IMR-90 (cell line): ENCODE data around the gene ACAP1. TPM values are rescaled to one million over a fixed set of nuclear protein-coding genes. Genes with fewer than 3 reads are reported as not detected.

Experiments
- ATAC-seq: fragments of 200-7000 bp; cut with Tn5 transposase; 2 replicates; pipeline ENCODE4 v1.9.1; 2020; ENCODE audit warnings: low read depth, mild to moderate bottlenecking, moderate library complexity
- BruUV-seq: library from RNA; stranded (reverse); fragments of 400-500 nt; replicated peaks from 2 replicates; lab custom pipeline; 2021; lab: Mats Ljungman, UMichigan
- CTCF ChIA-PET: fragments of 300-600 bp; formaldehyde crosslinking; extraction: SDS; loops from one replicate; lab custom pipeline; 2021; ENCODE audit warnings: antibody characterized with exemption; lab: Yijun Ruan, JAX
- POLR2A ChIA-PET: fragments of 300-600 bp; sonication (Branson Sonifier 250); formaldehyde crosslinking; loops from one replicate; lab custom pipeline; 2022; ENCODE audit warnings: antibody characterized with exemption; ENCODE audit not compliant: unreplicated experiment; lab: Charles Lee
- DNase-seq: peaks from one replicate; pipeline ENCODE4 v3.0.0; 2013
- H2AFZ ChIP-seq: replicated peaks from 2 replicates; pipeline ENCODE3; 2013; ENCODE audit warnings: low read length, mild to moderate bottlenecking; ENCODE audit not compliant: poor library complexity
- H2AK5ac ChIP-seq: 2 replicates; pipeline ENCODE4 v1.6.1; 2013; ENCODE audit warnings: low read depth, low read length, inconsistent platforms
- H2AK9ac ChIP-seq: replicated peaks from 2 replicates; pipeline ENCODE3; 2013; ENCODE audit warnings: mild to moderate bottlenecking, low read depth, low read length, moderate library complexity; ENCODE audit not compliant: poor library complexity
- H2BK120ac ChIP-seq: 2 replicates; pipeline ENCODE4 v1.6.1; 2013; ENCODE audit warnings: low read depth, low read length, inconsistent platforms
- H2BK15ac ChIP-seq: 3 replicates; pipeline ENCODE4 v1.6.1; 2013; ENCODE audit warnings: low read depth, low read length, inconsistent platforms
- H2BK20ac ChIP-seq: 2 replicates; pipeline ENCODE4 v1.6.1; 2013; ENCODE audit warnings: low read depth, mild to moderate bottlenecking, inconsistent platforms, low read length, moderate library complexity
- H2BK5ac ChIP-seq: 2 replicates; pipeline ENCODE4 v1.6.1; 2013; ENCODE audit warnings: mild to moderate bottlenecking, low read depth, low read length, inconsistent platforms; ENCODE audit not compliant: poor library complexity, severe bottlenecking
- H3K14ac ChIP-seq: replicated peaks from 2 replicates; pipeline ENCODE4 v1.6.1; 2013; ENCODE audit warnings: low read depth, low read length, inconsistent platforms
- H3K18ac ChIP-seq: 2 replicates; pipeline ENCODE4 v1.6.1; 2013; ENCODE audit warnings: low read depth, low read length, control low read depth
- H3K23ac ChIP-seq: 2 replicates; pipeline ENCODE4 v1.6.1; 2013; ENCODE audit warnings: low read depth, low read length, inconsistent platforms
- H3K27ac ChIP-seq: 2 replicates; pipeline ENCODE4 v1.5.1; 2013; ENCODE audit warnings: mild to moderate bottlenecking, control low read depth, low read length; ENCODE audit not compliant: insufficient read depth
- H3K27me3 ChIP-seq: 2 replicates; pipeline ENCODE4 v1.6.1; 2013; ENCODE audit warnings: low read length; ENCODE audit not compliant: control insufficient read depth, insufficient read depth
- H3K36me3 ChIP-seq: 2 replicates; pipeline ENCODE4 v1.6.1; 2013; ENCODE audit warnings: low read length, mixed read lengths; ENCODE audit not compliant: control insufficient read depth, insufficient read depth
- H3K4ac ChIP-seq: 2 replicates; pipeline ENCODE4 v1.6.1; 2013; ENCODE audit warnings: low read depth, low read length, inconsistent platforms
- H3K4me1 ChIP-seq: 2 replicates; pipeline ENCODE4 v1.6.1; 2013; ENCODE audit warnings: low read length, mixed read lengths; ENCODE audit not compliant: control insufficient read depth, insufficient read depth
- H3K4me2 ChIP-seq: 2 replicates; pipeline ENCODE4 v1.6.1; 2013; ENCODE audit warnings: low read depth, mild to moderate bottlenecking, control low read depth, low read length, moderate library complexity
- H3K4me3 ChIP-seq: 2 replicates; pipeline ENCODE4 v1.5.1; 2013; ENCODE audit warnings: low read depth, mild to moderate bottlenecking, control low read depth, low read length, moderate library complexity; ENCODE audit not compliant: insufficient read depth
- H3K56ac ChIP-seq: 2 replicates; pipeline ENCODE4 v1.6.1; 2013; ENCODE audit warnings: low read length, inconsistent platforms; ENCODE audit not compliant: insufficient read depth; ENCODE audit errors: extremely low read depth
- H3K79me1 ChIP-seq, 2 experiments: 2 replicates each; pipeline ENCODE4 v1.6.1; 2013; ENCODE audit warnings: low read length in 2 of 2, inconsistent platforms in 1 of 2, low read depth in 1 of 2
- H3K9ac ChIP-seq: 2 replicates; pipeline ENCODE4 v1.6.1; 2013; ENCODE audit warnings: low read depth, low read length, control low read depth
- H3K9me1 ChIP-seq: 2 replicates; pipeline ENCODE4 v1.6.1; 2013; ENCODE audit warnings: low read length, inconsistent platforms; ENCODE audit not compliant: insufficient read depth
- H3K9me3 ChIP-seq: 2 replicates; pipeline ENCODE4 v1.6.1; 2013; ENCODE audit warnings: low read length; ENCODE audit not compliant: control insufficient read depth, insufficient read depth
- H4K20me1 ChIP-seq: 2 replicates; pipeline ENCODE4 v1.6.1; 2013; ENCODE audit warnings: low read length, inconsistent platforms; ENCODE audit not compliant: insufficient read depth
- H4K5ac ChIP-seq: 2 replicates; pipeline ENCODE4 v1.6.1; 2013; ENCODE audit warnings: mild to moderate bottlenecking, low read depth, low read length, control low read depth
- H4K8ac ChIP-seq, 2 experiments: 2 replicates each; pipeline ENCODE4 v1.6.1; 2013; ENCODE audit warnings: low read depth in 2 of 2, low read length in 2 of 2, control low read depth in 1 of 2, inconsistent platforms in 1 of 2
- H4K91ac ChIP-seq: 2 replicates; pipeline ENCODE4 v1.6.1; 2013; ENCODE audit warnings: low read depth, low read length, inconsistent platforms; ENCODE audit not compliant: insufficient read depth
- BHLHE40 ChIP-seq: fragments of 150-350 bp; IDR thresholded peaks from 2 replicates; pipeline ENCODE4 v1.6.1; 2016; ENCODE audit warnings: mild to moderate bottlenecking, low read depth, low read length
- CEBPB ChIP-seq: IDR thresholded peaks from 2 replicates; pipeline ENCODE4 v1.6.1; 2012; ENCODE audit warnings: low read depth, low read length, improper control_type of control experiment
- CHD1 ChIP-seq: IDR thresholded peaks from 2 replicates; pipeline ENCODE4 v1.6.1; 2012; ENCODE audit warnings: low read depth, low read length, improper control_type of control experiment
- CTCF ChIP-seq: conservative IDR thresholded peaks from 2 replicates; pipeline ENCODE4 v1.5.1; 2012; ENCODE audit warnings: mild to moderate bottlenecking, low read depth, low read length, improper control_type of control experiment
- ELK1 ChIP-seq: fragments of 150-350 bp; IDR thresholded peaks from 2 replicates; pipeline ENCODE4 v1.6.1; 2016; ENCODE audit warnings: low read depth, mild to moderate bottlenecking, low read length, moderate library complexity, borderline replicate concordance
- FOS ChIP-seq: fragments of 150-350 bp; IDR thresholded peaks from 2 replicates; pipeline ENCODE4 v1.6.1; 2016; ENCODE audit warnings: low read depth, low read length
- MAFK ChIP-seq: IDR thresholded peaks from 2 replicates; pipeline ENCODE4 v1.6.1; 2012; ENCODE audit warnings: low read depth, low read length, improper control_type of control experiment
- MAZ ChIP-seq: IDR thresholded peaks from 2 replicates; pipeline ENCODE4 v1.6.1; 2012; ENCODE audit warnings: low read depth, mild to moderate bottlenecking, low read length, improper control_type of control experiment, moderate library complexity, borderline replicate concordance
- MXI1 ChIP-seq: IDR thresholded peaks from 2 replicates; pipeline ENCODE4 v1.6.1; 2012; ENCODE audit warnings: low read depth, mild to moderate bottlenecking, low read length, moderate library complexity, borderline replicate concordance
- NFE2L2 ChIP-seq: fragments of 150-350 bp; IDR thresholded peaks from 2 replicates; pipeline ENCODE4 v1.6.1; 2016; ENCODE audit warnings: low read depth, mild to moderate bottlenecking, low read length
- POLR2A ChIP-seq: IDR thresholded peaks from 2 replicates; pipeline ENCODE4 v1.6.1; 2012; ENCODE audit warnings: mild to moderate bottlenecking, low read depth, low read length
- RAD21 ChIP-seq: IDR thresholded peaks from 2 replicates; pipeline ENCODE4 v1.6.1; 2012; ENCODE audit warnings: low read length, improper control_type of control experiment
- RCOR1 ChIP-seq: IDR thresholded peaks from 2 replicates; pipeline ENCODE4 v1.6.1; 2012; ENCODE audit warnings: mild to moderate bottlenecking, low read length, improper control_type of control experiment; ENCODE audit not compliant: insufficient replicate concordance
- RFX5 ChIP-seq: IDR thresholded peaks from 2 replicates; pipeline ENCODE4 v1.8.0; 2012; ENCODE audit warnings: low read depth, mild to moderate bottlenecking, low read length, moderate library complexity
- SMC3 ChIP-seq: fragments of 150-350 bp; IDR thresholded peaks from 2 replicates; pipeline ENCODE4 v1.6.1; 2016; ENCODE audit warnings: low read depth, mild to moderate bottlenecking, antibody characterized with exemption, low read length, moderate library complexity
- USF2 ChIP-seq: fragments of 150-350 bp; IDR thresholded peaks from 2 replicates; pipeline ENCODE4 v1.6.1; 2017; ENCODE audit warnings: mild to moderate bottlenecking, antibody characterized with exemption, low read length, low read depth
- WGBS, 2 experiments: methylation state at CpG; one replicate each; pipeline versions ENCODE4 v1.1.5 to v1.1.7; 2013; ENCODE audit warnings: missing lambda C conversion rate in 2 of 2; ENCODE audit not compliant: insufficient read length in 1 of 2; ENCODE audit errors: extremely low coverage in 2 of 2; 5-methylcytosine and 5-hydroxymethylcytosine counted together
- dilution Hi-C: fragments of 300-500 bp; cut with HindIII; formaldehyde crosslinking; loops from one replicate; pipeline ENCODE4 v1.14.3; 2018; ENCODE audit warnings: low sequenced_read_pairs; ENCODE audit not compliant: unreplicated experiment
- in situ Hi-C: fragments of 300-500 bp; cut with MboI; formaldehyde crosslinking; loops from 3 replicates; pipeline ENCODE4 v1.14.3; 2019; ENCODE audit warnings: low sequenced_read_pairs, inconsistent platforms, mixed read lengths
- intact Hi-C: fragments of 100-400 bp; cut with micrococcal nuclease; formaldehyde crosslinking; loops from 2 replicates; pipeline ENCODE4 v1.10.0; 2022
- polyA plus RNA-seq, 3 experiments: library from polyadenylated mRNA; depleted of rRNA; stranded (reverse); fragments of >200 nt; gene quantifications; 2 replicates each; pipeline ENCODE4 v1.2.3, GENCODE V29; 2012; ENCODE audit warnings: low replicate concordance in 1 of 3
- total RNA-seq: library from RNA; depleted of rRNA; stranded (reverse); fragments of >200 nt; gene quantifications from 2 replicates; pipeline ENCODE4 v1.2.3, GENCODE V29; 2012

The ACAP1 gene
- total and polyA plus RNA-seq, 2 of the 4 experiments (the other 2 are of a cell fraction): under 0.01 to 2.1 TPM

- peak within 1 kb of the TSS in 1 of 2 experiments; percentile 66; a peak in 2 of 4 replicates for H4K8ac ChIP-seq
- CTCF ChIA-PET: interaction anchor here (0.9 to 4.1 kb wide), 2 partner anchors 17 to 206 kb away, joined by 3 to 19 read pairs; partner anchors contain the start of gene SENP3
- H2BK5ac ChIP-seq: peak within 1 kb of the TSS; percentile 38
- H3K56ac ChIP-seq: no peak within 1 kb of the TSS
- no peak for DNase-seq
- no peak within 1 kb of the TSS for H3K18ac ChIP-seq
- no peak for TF ChIP-seq BHLHE40
- no peak for TF ChIP-seq CHD1
- TF ChIP-seq NFE2L2: no peak
- no peak for TF ChIP-seq CEBPB
- no peak for TF ChIP-seq SMC3
- TF ChIP-seq POLR2A: no peak
- no peak for TF ChIP-seq MAZ
- no peak for TF ChIP-seq MAFK
- TF ChIP-seq USF2: no peak
- TF ChIP-seq RCOR1: no peak
- TF ChIP-seq CTCF: no peak
- no peak for TF ChIP-seq MXI1
- no peak for TF ChIP-seq RAD21
- TF ChIP-seq RFX5: no peak
- TF ChIP-seq ELK1: no peak
- TF ChIP-seq FOS: no peak
- ATAC-seq: no peak
- 0 out of 2 replicates have a peak within 1 kb of the TSS, but pooled peaks have one; percentile 26 for H4K5ac ChIP-seq
- peak within 1 kb of the TSS; percentile 18; the same call in 1 of the 2 replicates for H3K9ac ChIP-seq
- 34% methylated on average over 5 of the region's 10 CpGs; no CpG with 5 or more reads in 1 of the 2 experiments for WGBS, 2 experiments
- H3K79me1 ChIP-seq: peaks cover 20 to 47% of the 10 kb centered on the region in 2 experiments; a peak in 3 of 4 replicates
- peak within 1 kb of the TSS; percentile 83 for H2AFZ ChIP-seq
- no peaks in the 10 kb centered on the region for H3K36me3 ChIP-seq
- H3K4ac ChIP-seq: peak within 1 kb of the TSS; percentile 55
- no peaks in the 10 kb centered on the region for H3K9me3 ChIP-seq
- POLR2A ChIA-PET: no interaction called here
- BruUV-seq: no TSS peak
- peak within 1 kb of the TSS; percentile 21; the same call in 1 of the 3 replicates for H2BK15ac ChIP-seq
- H3K14ac ChIP-seq: peak within 1 kb of the TSS; percentile 55
- no peak within 1 kb of the TSS for H3K4me3 ChIP-seq
- dilution Hi-C loops (no loop called here), in situ Hi-C loops (loop anchor here (5.0 to 10.0 kb wide), 2 partner anchors 37 to 200 kb away; partner anchors contain the start of genes PLSCR3 and TNFSF13), intact Hi-C loops (no loop called here)
- peaks cover 18% of the 10 kb centered on the region for H4K20me1 ChIP-seq
- peak within 1 kb of the TSS; percentile 94 for H2AK5ac ChIP-seq
- H3K27ac ChIP-seq: peak within 1 kb of the TSS; percentile 17; the same call in 1 of the 2 replicates
- H3K9me1 ChIP-seq: peaks cover 21% of the 10 kb centered on the region
- peaks cover 32% of the 10 kb centered on the region for H3K4me1 ChIP-seq
- no peaks in the 10 kb centered on the region for H3K27me3 ChIP-seq
- H2BK20ac ChIP-seq: peak within 1 kb of the TSS; percentile 58
- H2AK9ac ChIP-seq: peak within 1 kb of the TSS; percentile 91
- H3K23ac ChIP-seq: peak within 1 kb of the TSS; percentile 83
- H2BK120ac ChIP-seq: peak within 1 kb of the TSS; percentile 48; the same call in 1 of the 2 replicates
- peak within 1 kb of the TSS; percentile 68 for H3K4me2 ChIP-seq
- peak within 1 kb of the TSS; percentile 66 for H4K91ac ChIP-seq
These were observed 18.7 kb downstream of the ACAP1 start, which contains the start of gene TMEM95 for GRCh38 chr17:7355053-7355452. Gene TMEM95 (plus strand): TSS chr17:7355156. CDS start chr17:7355205, 49 bp downstream.
